ENCODE measurements around the gene TMEM121B. TPM values are rescaled to one million over a fixed set of nuclear protein-coding genes. Genes with fewer than 3 reads are reported as not detected.
A peak's percentile ranks its signal among the peaks of the same experiment; 100 is the strongest.
"Not testable (repeated sequence)": the region's sequence is repeated elsewhere in the genome, so short reads cannot be mapped to it uniquely, and the experiment has no call there.

The TMEM121B gene
- total and polyA plus RNA-seq, 4 donors = 0.15 to 0.87 (median 0.59) TPM

DNA sequence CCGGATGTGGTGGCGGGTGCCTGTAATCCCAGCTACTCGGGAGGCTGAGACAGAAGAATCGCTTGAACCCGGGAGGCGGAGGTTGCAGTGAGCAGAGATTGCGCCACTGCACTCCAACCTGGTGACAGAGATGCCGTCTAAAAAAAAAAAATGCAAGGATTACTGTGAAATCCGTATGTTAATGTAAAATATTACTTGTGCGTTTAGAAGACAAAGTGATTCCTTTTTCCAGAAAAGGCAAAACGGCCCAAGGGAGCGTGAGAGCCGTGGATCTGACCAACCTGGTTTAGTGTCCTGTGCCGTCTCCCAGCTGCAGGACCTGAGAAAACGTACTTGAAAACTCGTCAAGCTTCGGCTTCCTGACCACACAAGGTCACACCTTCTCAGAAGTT is 37.0 kb upstream of the TMEM121B start:
- peak overlapping the region in 1 of 2 donors; percentile 46 for H3K27ac ChIP-seq (ENCODE audit: low read depth in 1 of 2, low read length in 2 of 2)
- intact Hi-C loops (cut with DNase I) = loop anchor here in 1 of 2 donors (2.0 kb wide), 1 partner anchor 73 kb away; the partner anchor contains the start of gene IL17RA
- no peaks in the 10 kb centered on the region for H3K36me3 ChIP-seq (ENCODE audit: control insufficient read depth in 1 of 2, insufficient read depth in 2 of 2, low read length in 1 of 2)
- H3K4me1 ChIP-seq (ENCODE audit: control insufficient read depth in 1 of 2, insufficient read depth in 2 of 2, low read length in 2 of 2) = no peaks in the 10 kb centered on the region
- no peak for ATAC-seq (ENCODE audit: low FRiP score)
- H3K4me3 ChIP-seq (ENCODE audit: low read length in 2 of 2) = peak overlapping the region; percentile 34 to 35
- H3K27me3 ChIP-seq (ENCODE audit: control insufficient read depth in 1 of 2, insufficient read depth in 2 of 2, low read length in 1 of 2) = no peaks in the 10 kb centered on the region
- WGBS, 2 donors = 53% methylated on average over 17 of the region's 17 CpGs
- no peaks in the 10 kb centered on the region for H3K9me3 ChIP-seq (ENCODE audit: control insufficient read depth, low read length)
- DNase-seq = no peak

GRCh38 chr22:17157714-17158113 is 36.6 kb upstream of the TMEM121B start:
- Histone ChIP-seq H3K4me3 (ENCODE audit: low read length in 2 of 2) (no peak overlapping the region), H3K27ac (ENCODE audit: low read depth in 1 of 2, low read length in 2 of 2) (no peak overlapping the region), H3K27me3 (ENCODE audit: control insufficient read depth in 1 of 2, insufficient read depth in 2 of 2, low read length in 1 of 2) (no peaks in the 10 kb centered on the region), H3K4me1 (ENCODE audit: control insufficient read depth in 1 of 2, insufficient read depth in 2 of 2, low read length in 2 of 2) (no peaks in the 10 kb centered on the region), H3K9me3 (ENCODE audit: control insufficient read depth, low read length) (no peaks in the 10 kb centered on the region), H3K36me3 (ENCODE audit: control insufficient read depth in 1 of 2, insufficient read depth in 2 of 2, low read length in 1 of 2) (no peaks in the 10 kb centered on the region)
- 16 to 28% methylated on average over 3 of the region's 3 CpGs for WGBS, 2 donors
- intact Hi-C loops (cut with DNase I) = loop anchor here in 1 of 2 donors (2.0 kb wide), 1 partner anchor 73 kb away; the partner anchor contains the start of gene IL17RA
- ATAC-seq (ENCODE audit: low FRiP score) (no peak), DNase-seq (no peak)

DNA sequence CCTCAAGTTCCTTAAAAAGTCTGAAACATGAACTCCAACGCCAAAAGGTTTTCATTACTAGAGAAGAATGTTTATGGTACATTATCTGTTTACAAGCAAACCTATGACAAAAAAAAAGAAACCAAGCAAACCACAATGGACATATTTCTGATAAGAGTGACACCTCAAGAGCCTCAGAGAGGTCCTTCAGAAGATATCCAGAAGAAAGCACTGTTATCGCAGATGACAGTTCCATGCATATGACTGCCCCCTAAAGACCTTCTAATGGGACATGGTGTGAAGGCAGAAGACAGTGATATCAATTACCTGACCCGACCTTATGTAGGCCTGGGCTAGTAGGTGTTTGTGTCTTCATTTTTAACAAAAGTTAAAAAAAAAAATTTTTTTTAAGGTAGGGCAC is 34.8 kb upstream of the TMEM121B start:
- DNase-seq (no peak), ATAC-seq (ENCODE audit: low FRiP score) (no peak)
- H3K36me3 ChIP-seq (ENCODE audit: control insufficient read depth in 1 of 2, insufficient read depth in 2 of 2, low read length in 1 of 2) = no peaks in the 10 kb centered on the region
- intact Hi-C loops (cut with DNase I) = no loop called here
- H3K27ac ChIP-seq (ENCODE audit: low read depth in 1 of 2, low read length in 2 of 2) = no peak overlapping the region
- no peak overlapping the region for H3K4me3 ChIP-seq (ENCODE audit: low read length in 2 of 2)
- H3K9me3 ChIP-seq (ENCODE audit: control insufficient read depth, low read length) = no peaks in the 10 kb centered on the region
- H3K27me3 ChIP-seq (ENCODE audit: control insufficient read depth in 1 of 2, insufficient read depth in 2 of 2, low read length in 1 of 2) = no peaks in the 10 kb centered on the region
- WGBS, 2 donors = 84 to 90% methylated on average over 3 of the region's 3 CpGs
- H3K4me1 ChIP-seq (ENCODE audit: control insufficient read depth in 1 of 2, insufficient read depth in 2 of 2, low read length in 2 of 2) = no peaks in the 10 kb centered on the region

DNA sequence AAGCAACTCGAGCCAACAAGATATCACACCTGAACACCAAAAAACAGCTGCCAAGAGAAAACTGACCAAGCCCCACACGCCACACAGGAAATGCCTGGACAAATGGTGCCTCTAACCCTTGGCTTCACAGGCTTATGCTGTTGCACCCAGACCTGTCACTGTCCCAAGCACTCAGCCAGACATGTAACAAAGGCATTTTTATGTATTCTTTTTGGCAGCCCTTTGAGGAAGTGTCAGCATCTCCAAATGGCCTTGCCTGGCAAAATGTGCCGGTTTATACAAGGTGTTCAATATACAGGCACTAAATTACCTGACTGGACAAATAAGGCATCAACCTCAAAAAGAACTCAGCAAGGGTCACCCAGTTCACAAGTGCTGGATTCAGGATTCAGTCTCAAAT is 31.8 kb upstream of the TMEM121B start:
- Histone ChIP-seq H3K27ac (ENCODE audit: low read depth in 1 of 2, low read length in 2 of 2) (no peak overlapping the region), H3K36me3 (ENCODE audit: control insufficient read depth in 1 of 2, insufficient read depth in 2 of 2, low read length in 1 of 2) (no peaks in the 10 kb centered on the region), H3K4me3 (ENCODE audit: low read length in 2 of 2) (no peak overlapping the region), H3K4me1 (ENCODE audit: control insufficient read depth in 1 of 2, insufficient read depth in 2 of 2, low read length in 2 of 2) (no peaks in the 10 kb centered on the region), H3K27me3 (ENCODE audit: control insufficient read depth in 1 of 2, insufficient read depth in 2 of 2, low read length in 1 of 2) (no peaks in the 10 kb centered on the region), H3K9me3 (ENCODE audit: control insufficient read depth, low read length) (no peaks in the 10 kb centered on the region)
- intact Hi-C loops (cut with DNase I) = no loop called here
- DNase-seq = no peak
- WGBS, 2 donors = 62 to 69% methylated on average over 3 of the region's 3 CpGs
- ATAC-seq (ENCODE audit: low FRiP score) = no peak

GRCh38 chr22:17152340-17152739 is 31.2 kb upstream of the TMEM121B start:
- no peaks in the 10 kb centered on the region for H3K36me3 ChIP-seq (ENCODE audit: control insufficient read depth in 1 of 2, insufficient read depth in 2 of 2, low read length in 1 of 2)
- no peak overlapping the region for H3K4me3 ChIP-seq (ENCODE audit: low read length in 2 of 2)
- no peak for ATAC-seq (ENCODE audit: low FRiP score)
- intact Hi-C loops (cut with DNase I) = no loop called here
- 75 to 77% methylated on average over 6 of the region's 6 CpGs for WGBS, 2 donors
- H3K4me1 ChIP-seq (ENCODE audit: control insufficient read depth in 1 of 2, insufficient read depth in 2 of 2, low read length in 2 of 2) = no peaks in the 10 kb centered on the region
- DNase-seq = peak in 1 of 2 donors; percentile 51
- H3K9me3 ChIP-seq (ENCODE audit: control insufficient read depth, low read length) = no peaks in the 10 kb centered on the region
- no peaks in the 10 kb centered on the region for H3K27me3 ChIP-seq (ENCODE audit: control insufficient read depth in 1 of 2, insufficient read depth in 2 of 2, low read length in 1 of 2)
- no peak overlapping the region for H3K27ac ChIP-seq (ENCODE audit: low read depth in 1 of 2, low read length in 2 of 2)

DNA sequence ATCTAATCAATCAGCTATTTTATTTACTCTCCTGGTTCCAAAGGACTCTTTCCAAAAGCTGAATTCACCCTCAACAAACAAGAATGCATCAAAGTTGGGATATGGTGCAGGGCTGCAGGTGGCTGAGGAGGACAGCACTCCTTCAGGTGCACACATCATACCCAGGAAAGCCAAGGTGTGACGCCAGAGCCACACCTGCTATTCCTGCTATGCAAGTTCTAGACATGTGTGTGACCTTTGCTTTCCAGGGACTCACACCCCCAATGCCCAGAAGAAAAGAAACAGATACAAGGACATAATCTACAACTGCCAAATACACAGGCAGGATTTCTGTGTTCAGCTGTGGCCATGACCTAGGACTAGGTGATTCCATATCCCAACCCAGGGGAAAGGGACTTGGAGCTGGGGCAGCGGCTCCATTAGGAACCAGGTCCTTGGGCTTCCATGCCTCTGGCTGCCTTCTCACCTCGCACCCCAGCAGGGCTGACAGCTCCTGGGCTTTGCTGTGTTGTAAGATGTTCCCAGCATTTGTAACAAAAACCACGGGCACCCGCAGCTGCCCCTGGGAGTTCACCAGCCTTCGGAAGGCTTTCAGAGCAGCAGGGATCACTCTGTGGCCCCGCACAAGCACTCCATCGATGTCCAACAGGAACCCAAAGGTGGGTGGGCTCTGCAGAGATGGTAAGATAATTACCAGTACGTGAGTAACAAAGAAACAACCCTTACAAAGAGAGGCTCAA is 28.1 kb upstream of the TMEM121B start:
- no peak for ATAC-seq (ENCODE audit: low FRiP score)
- no peak overlapping the region for H3K27ac ChIP-seq (ENCODE audit: low read depth in 1 of 2, low read length in 2 of 2)
- WGBS, 2 donors = 92 to 93% methylated on average over 9 of the region's 9 CpGs
- H3K36me3 ChIP-seq (ENCODE audit: control insufficient read depth in 1 of 2, insufficient read depth in 2 of 2, low read length in 1 of 2) = peaks cover 0 to 3% of the 10 kb centered on the region in 2 donors
- H3K4me3 ChIP-seq (ENCODE audit: low read length in 2 of 2) = no peak overlapping the region
- no peaks in the 10 kb centered on the region for H3K27me3 ChIP-seq (ENCODE audit: control insufficient read depth in 1 of 2, insufficient read depth in 2 of 2, low read length in 1 of 2)
- DNase-seq = peak in 1 of 2 donors; percentile 25
- H3K9me3 ChIP-seq (ENCODE audit: control insufficient read depth, low read length) = no peaks in the 10 kb centered on the region
- no peaks in the 10 kb centered on the region for H3K4me1 ChIP-seq (ENCODE audit: control insufficient read depth in 1 of 2, insufficient read depth in 2 of 2, low read length in 2 of 2)
- intact Hi-C loops (cut with DNase I) = no loop called here

DNA sequence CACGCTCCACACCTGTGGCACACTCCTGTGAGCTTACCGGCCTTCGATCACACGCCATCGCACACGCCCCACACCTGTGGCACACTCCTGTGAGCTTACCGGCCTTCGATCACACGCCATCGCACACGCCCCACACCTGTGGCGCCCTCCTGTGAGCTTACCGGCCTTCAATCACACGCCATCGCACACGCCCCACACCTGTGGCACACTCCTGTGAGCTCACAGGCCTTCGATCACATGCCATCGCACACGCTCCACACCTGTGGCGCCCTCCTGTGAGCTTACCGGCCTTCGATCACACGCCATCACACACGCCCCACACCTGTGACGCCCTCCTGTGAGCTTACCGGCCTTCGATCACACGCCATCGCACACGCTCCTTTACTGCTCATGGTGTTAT is 26.3 kb upstream of the TMEM121B start:
- H3K27me3 ChIP-seq (ENCODE audit: control insufficient read depth in 1 of 2, insufficient read depth in 2 of 2, low read length in 1 of 2); intact Hi-C loops (cut with DNase I); H3K9me3 ChIP-seq (ENCODE audit: control insufficient read depth, low read length); H3K4me3 ChIP-seq (ENCODE audit: low read length in 2 of 2); DNase-seq; H3K4me1 ChIP-seq (ENCODE audit: control insufficient read depth in 1 of 2, insufficient read depth in 2 of 2, low read length in 2 of 2); H3K36me3 ChIP-seq (ENCODE audit: control insufficient read depth in 1 of 2, insufficient read depth in 2 of 2, low read length in 1 of 2); H3K27ac ChIP-seq (ENCODE audit: low read depth in 1 of 2, low read length in 2 of 2); ATAC-seq (ENCODE audit: low FRiP score): not testable (repeated sequence)
- 97% methylated on average over 30 of the region's 30 CpGs for WGBS, 2 donors

- 82 to 93% methylated on average over 8 of the region's 8 CpGs for WGBS, 2 donors
- ATAC-seq (ENCODE audit: low FRiP score) (no peak), DNase-seq (no peak)
- H3K9me3 ChIP-seq (ENCODE audit: control insufficient read depth, low read length) = no peaks in the 10 kb centered on the region
- peaks cover 0 to 7% of the 10 kb centered on the region in 2 donors for H3K36me3 ChIP-seq (ENCODE audit: control insufficient read depth in 1 of 2, insufficient read depth in 2 of 2, low read length in 1 of 2)
- H3K27me3 ChIP-seq (ENCODE audit: control insufficient read depth in 1 of 2, insufficient read depth in 2 of 2, low read length in 1 of 2) = no peaks in the 10 kb centered on the region
- no peak overlapping the region for H3K4me3 ChIP-seq (ENCODE audit: low read length in 2 of 2)
- H3K4me1 ChIP-seq (ENCODE audit: control insufficient read depth in 1 of 2, insufficient read depth in 2 of 2, low read length in 2 of 2) = no peaks in the 10 kb centered on the region
- intact Hi-C loops (cut with DNase I) = no loop called here
- H3K27ac ChIP-seq (ENCODE audit: low read depth in 1 of 2, low read length in 2 of 2) = no peak overlapping the region
Measured at GRCh38 chr22:17145021-17145680, 24.0 kb upstream of the TMEM121B start.

- WGBS, 2 donors = 86 to 90% methylated on average over 8 of the region's 8 CpGs
- DNase-seq = no peak
- H3K36me3 ChIP-seq (ENCODE audit: control insufficient read depth in 1 of 2, insufficient read depth in 2 of 2, low read length in 1 of 2) = peaks cover 0 to 7% of the 10 kb centered on the region in 2 donors
Measured at GRCh38 chr22:17143826-17144225, 22.7 kb upstream of the TMEM121B start.

More at GRCh38 chr22:17143826-17144225, 22.7 kb upstream of the TMEM121B start:
- intact Hi-C loops (cut with DNase I) = no loop called here
- ATAC-seq (ENCODE audit: low FRiP score) = no peak
- Histone ChIP-seq H3K27ac (ENCODE audit: low read depth in 1 of 2, low read length in 2 of 2) (no peak overlapping the region), H3K9me3 (ENCODE audit: control insufficient read depth, low read length) (no peaks in the 10 kb centered on the region), H3K27me3 (ENCODE audit: control insufficient read depth in 1 of 2, insufficient read depth in 2 of 2, low read length in 1 of 2) (no peaks in the 10 kb centered on the region), H3K4me3 (ENCODE audit: low read length in 2 of 2) (no peak overlapping the region), H3K4me1 (ENCODE audit: control insufficient read depth in 1 of 2, insufficient read depth in 2 of 2, low read length in 2 of 2) (no peaks in the 10 kb centered on the region)
